Right ventricle myocardium superior (tissue), 1 donor: ENCODE data around the gene NXNL2. TPM values are rescaled to one million over a fixed set of nuclear protein-coding genes. Genes with fewer than 3 reads are reported as not detected.

Source experiments
- ATAC-seq: fragments of 200-7000 bp; cut with Tn5 transposase; one replicate; pipeline ENCODE4 v1.9.1; 2020; ENCODE audit warnings: mild to moderate bottlenecking; ENCODE audit not compliant: poor library complexity
- DNase-seq: peaks from one replicate; pipeline ENCODE4 v3.0.0-alpha.2; 2020
- intact Hi-C: fragments of 100-400 bp; cut with DNase I; formaldehyde crosslinking; loops from one replicate; pipeline ENCODE4 v1.11.2; 2022
- total RNA-seq: library from RNA; stranded (reverse); fragmentation: NEBNext Ultra II Directional; extraction: Animal tissue kit (Norgen Biotek cat#: 25700); gene quantifications from one replicate; pipeline ENCODE4 v1.2.1, GENCODE V29; 2021
- donor health status: DM: no; HTN: yes; CAD: no; lungs with severe emphysema.

The NXNL2 gene
- total RNA-seq, 1 donor from 2014 or later, result not detected

DNA sequence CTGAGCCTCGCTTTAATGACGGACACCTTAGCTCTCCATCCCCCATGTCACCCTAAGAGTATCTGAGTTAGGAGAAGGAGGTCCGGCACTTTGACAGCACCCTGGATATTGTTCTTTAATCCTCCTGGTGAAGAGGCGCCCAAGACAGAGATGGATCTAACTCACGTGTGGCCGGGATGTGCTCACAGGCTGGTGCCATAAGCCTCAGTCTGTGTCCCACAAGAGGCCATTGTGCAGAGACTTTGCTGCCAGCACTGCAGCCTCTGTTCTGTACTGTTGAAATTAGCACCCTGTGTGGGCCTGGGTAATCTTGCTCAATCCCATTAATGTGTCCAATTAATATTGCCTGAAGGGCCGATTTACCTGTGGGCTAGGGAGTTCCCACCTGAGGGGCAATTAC lies 37.7 kb downstream of the NXNL2 start:
- DNase-seq, result no peak
- intact Hi-C loops, result loop anchor here (10.0 kb wide), 1 partner anchor 398 kb away; no protein-coding TSS in a partner anchor
- ATAC-seq, result no peak

DNA sequence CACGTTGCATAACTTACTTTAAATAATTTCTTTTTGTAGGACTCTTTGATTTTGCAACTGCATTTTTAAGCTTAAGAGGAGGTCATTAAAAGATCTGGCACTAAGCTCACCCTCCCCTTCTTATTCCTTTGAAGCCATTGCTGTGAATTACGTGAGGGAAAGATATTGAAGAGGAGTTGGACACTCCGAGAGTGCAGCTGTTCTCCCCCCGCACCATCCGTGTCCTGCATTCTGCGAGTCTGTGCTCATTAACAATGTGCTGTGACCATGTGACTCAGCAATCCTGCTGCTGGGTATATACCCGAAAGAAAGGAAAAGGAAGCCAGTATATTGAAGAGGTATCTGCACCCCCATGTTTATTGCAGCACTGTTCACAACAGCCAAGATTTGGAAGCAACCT lies 40.0 kb downstream of the NXNL2 start:
- DNase-seq (no peak), ATAC-seq (no peak)
- intact Hi-C loops, result loop anchor here (5.0 to 10.0 kb wide), 2 partner anchors 400 to 468 kb away; no protein-coding TSS in a partner anchor

DNA sequence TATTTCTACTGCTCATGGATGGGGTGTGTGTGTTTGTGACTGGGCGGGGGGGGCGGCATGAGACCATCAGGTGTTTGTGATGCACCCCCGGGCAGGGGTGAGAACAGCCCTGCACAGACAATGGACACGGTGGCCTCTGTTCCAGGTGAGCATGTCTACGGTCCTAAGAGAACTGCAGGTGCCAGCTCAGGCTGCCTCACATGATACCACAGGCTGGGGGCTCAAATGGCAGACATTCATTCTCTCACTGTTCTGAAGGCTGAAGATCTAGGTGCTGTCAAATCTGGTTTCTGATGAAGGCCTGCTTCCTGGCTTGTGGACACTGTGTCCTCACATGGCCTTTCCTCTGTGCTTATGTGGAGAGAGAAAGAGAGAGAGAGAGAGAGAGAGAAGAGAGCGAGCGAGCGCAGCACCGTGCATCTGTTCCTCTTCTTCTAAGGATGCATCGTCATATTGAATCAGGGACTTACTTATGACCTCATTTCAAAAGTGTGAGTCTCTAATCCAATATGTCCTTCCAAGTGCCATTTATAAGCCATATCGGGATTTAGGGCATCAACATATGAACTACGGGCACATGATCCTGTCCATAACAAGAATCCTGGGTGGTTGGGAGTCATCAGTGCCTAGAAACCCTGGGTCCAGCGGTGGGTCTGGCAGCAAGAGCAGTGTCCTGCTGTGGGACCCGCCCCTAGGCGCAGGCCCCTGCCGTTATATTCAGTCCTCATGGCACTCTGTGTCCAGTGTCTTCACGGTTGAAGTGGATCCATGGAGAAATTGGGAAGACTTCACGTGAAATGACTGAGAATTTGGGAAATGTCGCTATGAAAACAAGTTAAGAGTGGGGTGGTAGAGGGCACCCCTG lies 42.5 kb downstream of the NXNL2 start:
- DNase-seq (no peak), ATAC-seq (peak; percentile 30)
- intact Hi-C loops, result loop anchor here (5.0 to 10.0 kb wide), 2 partner anchors 403 to 470 kb away; no protein-coding TSS in a partner anchor

DNA sequence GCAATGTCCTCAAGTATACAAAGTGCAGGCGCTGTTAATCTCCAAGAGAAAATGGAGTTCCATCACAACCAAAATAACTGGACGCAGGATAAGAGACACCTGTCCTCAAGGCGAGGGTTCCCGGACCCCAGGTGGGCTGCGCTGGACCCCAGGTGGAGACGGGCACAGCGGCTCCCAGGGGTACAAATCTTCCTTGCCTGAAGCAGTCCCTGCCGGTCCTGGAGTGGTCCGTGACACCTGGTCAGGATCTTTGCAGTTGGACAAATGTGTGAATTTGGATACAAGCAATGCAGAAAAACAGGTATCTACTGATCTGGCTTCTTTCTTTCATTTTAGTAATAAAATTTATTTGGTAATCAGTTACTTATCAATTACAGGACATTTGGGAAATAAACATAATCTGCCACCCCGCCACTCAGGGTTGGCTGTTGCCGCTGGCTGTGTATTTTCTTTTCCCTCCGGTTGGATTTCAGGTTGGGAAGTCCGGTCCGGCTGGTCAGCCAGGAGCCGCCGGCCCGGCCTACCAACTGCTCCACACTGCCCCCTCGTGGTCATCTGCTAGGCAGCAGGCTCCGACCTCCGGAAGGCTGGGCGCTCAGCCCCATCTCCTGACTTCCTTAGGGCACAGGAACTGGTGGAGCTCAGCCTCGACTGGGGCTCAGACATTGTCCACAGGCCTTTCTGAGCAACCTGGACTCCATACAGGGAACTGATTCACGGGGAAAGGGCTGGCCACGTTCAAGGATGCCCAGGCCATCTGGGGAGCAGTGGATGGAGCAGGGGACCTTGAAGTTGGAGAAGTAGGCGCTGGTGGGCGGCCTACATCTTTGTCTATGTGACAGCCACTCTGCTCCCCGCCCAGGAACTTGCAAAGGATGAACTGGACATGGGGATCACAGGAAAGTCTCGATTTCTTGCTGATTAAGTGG lies 43.4 kb downstream of the NXNL2 start:
- DNase-seq, result peak; percentile 89
- intact Hi-C loops, result loop anchor here (5.0 to 10.0 kb wide), 2 partner anchors 404 to 471 kb away; no protein-coding TSS in a partner anchor
- ATAC-seq, result peak; percentile 94

DNA sequence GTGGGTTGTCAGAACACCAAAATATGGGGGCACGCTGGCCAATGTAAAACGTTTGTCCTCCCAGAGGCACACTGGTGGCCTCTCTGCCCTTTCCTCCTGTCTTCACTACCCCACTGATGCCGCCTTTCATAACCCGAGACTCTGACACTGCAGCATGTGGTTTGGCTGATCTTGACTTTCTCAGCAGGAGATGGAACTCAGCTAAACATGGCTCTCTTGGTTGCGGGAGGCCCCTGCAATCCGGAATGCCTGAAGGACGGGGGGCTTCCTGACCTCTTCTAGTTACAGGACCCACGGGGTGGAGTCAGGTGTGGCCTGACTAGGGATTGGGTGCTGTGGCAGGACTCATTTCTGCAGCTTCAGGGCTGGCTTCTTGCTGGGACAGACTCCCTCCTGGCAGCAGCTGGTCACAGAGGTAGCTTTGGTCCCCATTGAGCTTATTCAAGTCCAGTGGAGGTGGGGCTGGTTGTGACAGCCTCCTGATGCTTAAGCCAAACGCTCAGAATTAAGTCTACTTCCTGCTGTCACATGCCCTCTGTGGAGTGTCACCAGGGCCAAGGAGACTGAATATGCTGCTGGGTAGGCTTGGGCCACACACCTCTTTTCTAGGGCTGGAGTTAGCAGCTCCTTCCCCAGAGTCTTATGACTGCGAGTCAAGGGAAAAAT lies 44.2 kb downstream of the NXNL2 start:
- ATAC-seq (no peak), DNase-seq (no peak)
- intact Hi-C loops, result loop anchor here (5.0 to 10.0 kb wide), 2 partner anchors 404 to 472 kb away; no protein-coding TSS in a partner anchor

DNA sequence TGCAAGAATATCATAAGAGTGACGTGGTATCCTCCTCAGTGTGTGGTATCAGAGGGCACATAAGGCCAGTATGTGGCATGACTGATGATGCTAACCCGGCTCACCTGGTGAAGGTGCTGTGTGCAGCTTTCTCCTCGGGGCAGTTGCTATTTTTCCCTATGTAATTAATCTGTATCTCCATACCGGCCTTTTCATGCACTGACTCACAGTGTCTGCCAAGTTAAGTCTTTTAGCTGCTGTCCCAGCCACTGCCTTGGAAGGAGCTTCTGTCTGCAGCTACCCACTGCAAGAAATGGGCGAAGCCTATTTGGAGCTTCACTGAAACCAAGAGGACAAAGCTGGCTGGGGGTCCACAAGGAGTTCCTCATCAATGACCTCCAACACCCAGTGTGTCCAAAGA lies 46.0 kb downstream of the NXNL2 start:
- ATAC-seq (no peak), DNase-seq (no peak)
- intact Hi-C loops, result no loop called here

DNA sequence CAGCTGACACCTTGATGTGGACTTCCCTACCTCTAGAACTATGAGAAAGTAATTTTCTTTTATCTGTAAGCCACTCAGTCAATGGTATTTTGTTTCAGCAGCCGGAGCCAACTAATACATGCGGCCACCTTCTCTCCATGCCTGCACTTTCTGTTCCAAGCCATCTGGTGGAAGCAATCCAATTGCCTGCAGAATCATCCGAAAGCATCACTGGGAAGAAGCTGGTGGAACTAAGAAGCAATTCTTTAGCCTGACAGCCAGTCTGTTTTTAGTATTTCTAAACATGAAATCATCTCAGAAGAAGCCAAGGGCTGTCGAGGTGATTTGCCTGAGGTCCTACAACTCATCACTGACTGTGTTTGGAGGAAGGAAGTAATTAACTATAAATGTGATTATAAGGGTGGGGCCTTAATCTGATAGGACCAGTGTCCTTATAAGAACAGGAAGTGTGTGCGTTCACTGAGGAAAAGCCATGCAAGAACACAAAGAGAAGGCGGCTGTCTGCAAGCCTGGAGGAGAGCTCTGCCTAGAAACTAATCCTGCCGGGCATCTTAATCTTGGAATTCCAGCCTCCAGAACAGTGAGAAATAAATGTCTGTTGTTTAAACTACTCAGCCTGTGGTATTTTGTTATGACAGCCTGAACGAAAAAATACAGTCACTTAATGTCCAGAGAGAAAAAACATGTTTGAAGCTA lies 49.1 kb downstream of the NXNL2 start:
- DNase-seq (no peak), ATAC-seq (no peak)
- intact Hi-C loops, result no loop called here

DNA sequence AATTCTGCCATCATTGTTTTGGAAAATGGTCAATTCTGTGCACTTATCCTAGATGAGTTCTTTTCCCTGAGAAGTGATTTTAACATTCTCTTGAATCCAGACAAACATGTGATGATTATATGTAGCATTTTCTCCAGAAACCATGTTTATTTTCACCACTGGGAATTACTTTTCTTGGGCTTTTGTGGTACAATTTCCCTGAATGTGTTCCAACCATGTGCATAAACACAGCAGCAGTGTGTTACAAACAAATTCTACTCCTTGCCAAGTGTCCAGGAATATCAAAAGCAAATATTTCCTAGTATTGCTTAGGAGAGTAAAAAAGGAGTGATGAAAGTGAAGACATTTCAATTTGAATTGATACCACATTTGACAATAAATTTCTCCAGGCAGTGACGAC lies 50.4 kb downstream of the NXNL2 start:
- intact Hi-C loops, result no loop called here
- no peak for DNase-seq
- no peak for ATAC-seq

DNA sequence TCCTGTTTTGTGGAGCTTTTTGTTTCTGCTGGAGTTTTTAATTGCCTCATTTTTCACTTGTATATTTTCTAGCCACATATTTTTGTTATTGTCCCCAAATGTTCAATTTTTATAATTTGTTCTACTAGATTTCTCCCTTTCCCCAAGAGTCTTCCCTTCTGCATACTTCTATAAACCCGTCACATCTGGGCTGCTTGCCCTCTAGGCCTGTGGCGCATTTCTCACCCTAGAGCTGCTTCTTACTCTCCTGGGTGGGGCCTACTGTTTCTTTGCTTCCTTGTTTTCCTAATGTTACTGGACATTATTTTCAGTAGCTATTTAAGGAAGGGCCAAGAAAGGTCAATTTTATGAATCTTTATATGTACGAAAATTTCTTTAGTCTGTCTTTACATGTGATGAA lies 51.5 kb downstream of the NXNL2 start:
- DNase-seq, result no peak
- no peak for ATAC-seq
- intact Hi-C loops, result no loop called here

DNA sequence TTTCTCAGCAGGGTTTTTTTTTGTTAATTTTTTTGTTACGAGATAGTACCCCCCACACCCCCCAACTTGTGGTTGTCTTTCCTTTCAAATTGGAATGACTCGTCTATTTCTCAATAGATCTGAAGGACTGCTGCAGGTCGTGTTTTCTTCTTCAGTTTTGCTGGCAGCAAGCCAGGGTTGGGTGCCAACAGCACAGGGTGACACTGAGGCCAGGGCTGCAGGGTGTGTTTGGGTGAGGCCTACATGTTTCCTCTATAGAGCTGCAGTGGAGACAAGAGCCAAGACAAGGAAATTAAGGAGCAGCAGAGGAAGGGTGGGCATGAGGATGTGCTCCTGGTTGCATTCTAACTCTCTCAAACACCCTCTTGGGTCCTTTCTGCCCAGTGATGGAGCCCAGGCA lies 52.2 kb downstream of the NXNL2 start:
- DNase-seq, result no peak
- intact Hi-C loops, result no loop called here
- ATAC-seq, result no peak

DNA sequence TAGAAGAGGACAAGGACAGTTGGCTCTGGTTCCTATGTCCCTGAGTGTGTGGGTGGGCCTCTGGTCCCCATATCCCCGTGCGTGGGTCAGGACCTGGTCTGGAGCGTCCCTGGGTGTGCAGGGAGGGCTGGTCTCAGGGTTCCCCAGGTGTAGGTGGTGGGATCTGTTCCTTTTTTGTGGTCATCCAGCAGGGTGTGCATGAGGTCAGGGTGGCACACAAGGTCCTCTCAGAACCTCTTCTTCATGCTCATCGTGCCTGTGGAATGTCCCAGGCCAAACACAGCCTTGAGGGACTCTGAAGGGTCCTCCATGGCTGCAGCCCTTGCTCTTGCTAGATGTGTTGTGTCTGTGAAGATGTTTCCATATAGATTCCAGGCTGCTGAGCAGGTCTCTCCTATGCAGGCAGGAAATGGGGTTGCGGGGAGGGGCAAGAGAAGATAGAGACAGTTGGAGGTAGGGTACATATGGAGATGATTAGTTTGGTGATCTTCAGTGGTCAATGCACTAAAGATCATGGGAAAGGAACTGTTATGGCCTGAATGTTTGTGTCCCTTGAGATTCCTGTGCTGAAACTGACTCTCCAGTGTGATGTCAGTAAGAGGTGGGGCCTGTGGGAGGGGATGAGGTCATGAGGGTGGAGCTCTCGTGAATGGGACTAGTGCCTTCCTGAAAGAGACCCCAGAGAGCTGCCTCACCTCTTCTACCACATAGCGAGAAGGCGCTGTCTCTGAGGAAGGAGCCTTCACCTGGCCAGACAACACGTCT lies 53.1 kb downstream of the NXNL2 start:
- intact Hi-C loops, result no loop called here
- DNase-seq (no peak), ATAC-seq (no peak)

DNA sequence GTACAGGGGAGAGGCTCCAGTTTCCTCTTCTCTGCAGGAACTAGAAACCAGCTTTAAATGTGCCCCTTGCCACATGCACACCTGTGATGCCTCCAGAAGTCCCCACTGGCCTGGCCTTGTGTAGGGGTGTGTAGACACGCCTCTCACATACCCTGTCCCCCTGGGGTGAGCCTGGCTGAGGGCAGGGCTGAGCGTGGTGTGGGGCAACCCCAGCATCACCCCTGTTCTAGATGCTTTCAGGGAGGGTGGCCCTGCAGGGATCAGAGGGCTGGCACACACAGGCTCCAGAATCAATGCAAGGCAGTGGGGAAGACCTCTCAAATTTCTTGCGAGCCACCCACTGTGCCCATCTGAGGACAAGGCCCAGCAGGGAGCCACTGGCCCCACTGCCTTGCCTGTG lies 54.7 kb downstream of the NXNL2 start:
- no peak for ATAC-seq
- intact Hi-C loops, result loop anchor here (10.0 kb wide), 1 partner anchor 685 kb away; no protein-coding TSS in a partner anchor
- DNase-seq, result no peak

DNA sequence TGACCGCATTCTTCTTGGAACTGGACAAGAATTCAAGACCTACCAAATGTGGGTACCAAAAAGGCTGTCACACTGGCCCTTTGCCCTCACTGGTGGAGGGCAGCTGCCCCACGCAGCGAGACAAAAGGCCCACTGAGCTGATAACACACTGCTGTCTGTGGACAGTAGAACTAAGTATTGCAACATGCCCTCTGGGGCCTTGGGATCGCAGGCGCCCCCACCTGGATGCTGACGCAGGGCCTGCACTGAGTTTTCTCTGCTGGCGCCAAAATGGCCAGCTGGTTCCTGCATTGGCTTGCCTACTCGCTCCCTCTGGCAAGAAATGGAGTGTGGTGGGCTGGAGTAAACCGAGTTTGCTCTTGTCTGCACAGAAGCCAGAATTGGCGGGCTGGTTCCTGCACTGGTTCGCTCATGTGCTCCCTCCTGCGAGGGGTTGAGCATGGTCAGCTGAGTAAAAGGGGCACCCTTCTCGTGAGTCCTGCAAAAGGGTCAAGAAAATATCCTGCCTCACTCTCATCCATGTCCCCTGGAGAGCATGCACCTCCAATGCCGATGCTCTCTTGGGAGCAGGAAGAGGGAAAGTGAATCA lies 55.7 kb downstream of the NXNL2 start:
- intact Hi-C loops, result loop anchor here (10.0 kb wide), 1 partner anchor 684 kb away; no protein-coding TSS in a partner anchor
- ATAC-seq, result no peak

DNA sequence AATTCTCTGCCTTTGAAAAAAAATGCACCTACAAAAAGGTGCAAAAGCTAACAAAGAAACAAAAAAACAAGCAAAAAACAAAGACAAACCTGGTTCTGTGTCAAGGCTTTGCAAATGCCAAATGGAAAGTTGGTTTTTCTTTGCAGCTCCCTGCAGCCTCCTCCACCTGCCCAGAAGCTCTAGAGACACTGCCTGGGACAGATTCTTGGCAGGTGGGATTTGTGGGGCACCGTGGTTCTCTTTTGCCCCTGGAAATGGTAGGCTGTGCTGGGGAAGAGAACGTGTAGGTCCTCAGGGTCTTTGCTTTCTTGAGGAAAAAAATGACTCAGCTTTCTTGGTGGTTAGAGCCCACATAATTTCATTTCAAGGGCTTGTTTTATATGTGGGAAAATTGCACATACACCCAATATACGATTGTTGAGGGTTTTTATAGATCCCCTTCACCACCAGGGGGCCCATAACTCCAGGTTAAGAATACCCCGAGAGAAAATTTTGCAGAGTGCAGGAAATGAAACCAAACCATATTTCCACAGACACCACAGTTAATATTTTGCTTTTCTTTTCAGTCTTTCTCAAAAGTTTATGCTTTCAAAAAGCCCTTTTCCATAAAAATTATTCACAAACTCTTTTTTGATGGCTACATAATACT lies 58.7 kb downstream of the NXNL2 start:
- ATAC-seq (peak; percentile 85), DNase-seq (no peak)
- intact Hi-C loops, result loop anchor here (2.0 to 10.0 kb wide), 2 partner anchors 407 to 681 kb away; no protein-coding TSS in a partner anchor

More for the DNA sequence above, 55.7 kb downstream of the NXNL2 start:
- no peak for DNase-seq
